ENCODE measurements around the gene CCDC71. TPM values are rescaled to one million over a fixed set of nuclear protein-coding genes. Genes with fewer than 3 reads are reported as not detected.

The CCDC71 gene
- total and polyA plus RNA-seq, 2 experiments from 2014 or later, result 1.9 to 44.2 TPM

- H3K36me3 ChIP-seq (ENCODE audit: insufficient read depth), result no peaks in the 10 kb centered on the region
- H3K9me3 Mint-ChIP-seq, result no peaks in the 10 kb centered on the region
- DNase-seq (ENCODE audit: low spot score), result peak; percentile 93
- peak within 1 kb of the TSS; percentile 82 for H3K4me3 Mint-ChIP-seq
- peak; percentile 92 to 93 for TF ChIP-seq CTCF (conservative IDR thresholded peaks at IDR 0.05; ENCODE audit: low read depth in 2 of 2)
- no peak for TF ChIP-seq JUNB (IDR thresholded peaks at IDR 0.05; ENCODE audit: unreplicated experiment)
- TF ChIP-seq REST (IDR thresholded peaks at IDR 0.05; ENCODE audit: unreplicated experiment), result no peak
- 0 out of 2 replicates have a peak, but pooled peaks have one; percentile 16 for TF ChIP-seq CREB1 (CRISPR knock-in tag; IDR thresholded peaks at IDR 0.05; ENCODE audit: low read depth)
- no peak for TF ChIP-seq NANOG (IDR thresholded peaks at IDR 0.05; ENCODE audit: borderline replicate concordance)
- TF ChIP-seq ETS1 (IDR thresholded peaks at IDR 0.05), result no peak
- TF ChIP-seq STAT1 (IDR thresholded peaks at IDR 0.05; ENCODE audit: unreplicated experiment), result no peak
- no peak for TF ChIP-seq EZH2phosphoT487 (IDR thresholded peaks at IDR 0.05; ENCODE audit: unreplicated experiment)
- no peak for TF ChIP-seq ZNF114 (CRISPR knock-in tag; IDR thresholded peaks at IDR 0.05)
- TF ChIP-seq ZNF331 (CRISPR knock-in tag; IDR thresholded peaks at IDR 0.05; ENCODE audit: low read depth), result no peak
- no peak for TF ChIP-seq ZNF462 (CRISPR knock-in tag; IDR thresholded peaks at IDR 0.05)
- peak; percentile 69 for TF ChIP-seq POLR2AphosphoS5 (IDR thresholded peaks at IDR 0.05; ENCODE audit: low read depth)
- no peak for TF ChIP-seq EZH2 (IDR thresholded peaks at IDR 0.05; ENCODE audit: low read depth, unreplicated experiment)
- H3F3A ChIP-seq (replicated peaks; ENCODE audit: low read depth), result no peaks in the 10 kb centered on the region
- peak within 1 kb of the TSS; percentile 80 for H3K27ac Mint-ChIP-seq
- H3K27me3 Mint-ChIP-seq (ENCODE audit: insufficient read depth, low read depth, poor library complexity), result peaks cover 9% of the 10 kb centered on the region
- peak within 1 kb of the TSS; percentile 96 for H3K4me2 ChIP-seq
- peaks cover 25% of the 10 kb centered on the region for H3K4me1 Mint-ChIP-seq
- H3K27ac ChIP-seq (ENCODE audit: low read depth), result no peak within 1 kb of the TSS
- H3K4me3 ChIP-seq, result peak within 1 kb of the TSS; percentile 85
- H3K36me3 Mint-ChIP-seq (ENCODE audit: low read depth), result peaks cover 2% of the 10 kb centered on the region; the same call in 1 of the 3 replicates
- H3K79me2 ChIP-seq (replicated peaks; ENCODE audit: insufficient read depth), result no peaks in the 10 kb centered on the region
- peaks cover 8% of the 10 kb centered on the region; the same call in 1 of the 2 replicates for H3K9me2 ChIP-seq (ENCODE audit: insufficient read depth)
- no peaks in the 10 kb centered on the region for H3K27me3 ChIP-seq (ENCODE audit: insufficient read depth)
- no peaks in the 10 kb centered on the region for H4K20me1 ChIP-seq (replicated peaks; ENCODE audit: insufficient read depth)
- ATAC-seq, result peak; percentile 88
- peak within 1 kb of the TSS; percentile 99 for H2AFZ ChIP-seq
- peaks cover 15% of the 10 kb centered on the region for H3K4me1 ChIP-seq (ENCODE audit: insufficient read depth)
Measured at GRCh38 chr3:49171119-49171774, 5.1 kb upstream of the CCDC71 start, which contains the start of gene KLHDC8B. Gene KLHDC8B, plus strand, starts transcription at chr3:49171598. Its CDS starts 1,172 bp downstream, at chr3:49172770.

All from GM23338 (cell line).